Fibroblast of upper back skin (primary cell): ENCODE results near the gene FGD3.
A peak's percentile ranks its signal among the peaks of the same experiment; 100 is the strongest.

Experiments used
- DNase-seq: peaks from one replicate; pipeline ENCODE4 v3.0.0-alpha.2; 2013

Gene FGD3

DNA sequence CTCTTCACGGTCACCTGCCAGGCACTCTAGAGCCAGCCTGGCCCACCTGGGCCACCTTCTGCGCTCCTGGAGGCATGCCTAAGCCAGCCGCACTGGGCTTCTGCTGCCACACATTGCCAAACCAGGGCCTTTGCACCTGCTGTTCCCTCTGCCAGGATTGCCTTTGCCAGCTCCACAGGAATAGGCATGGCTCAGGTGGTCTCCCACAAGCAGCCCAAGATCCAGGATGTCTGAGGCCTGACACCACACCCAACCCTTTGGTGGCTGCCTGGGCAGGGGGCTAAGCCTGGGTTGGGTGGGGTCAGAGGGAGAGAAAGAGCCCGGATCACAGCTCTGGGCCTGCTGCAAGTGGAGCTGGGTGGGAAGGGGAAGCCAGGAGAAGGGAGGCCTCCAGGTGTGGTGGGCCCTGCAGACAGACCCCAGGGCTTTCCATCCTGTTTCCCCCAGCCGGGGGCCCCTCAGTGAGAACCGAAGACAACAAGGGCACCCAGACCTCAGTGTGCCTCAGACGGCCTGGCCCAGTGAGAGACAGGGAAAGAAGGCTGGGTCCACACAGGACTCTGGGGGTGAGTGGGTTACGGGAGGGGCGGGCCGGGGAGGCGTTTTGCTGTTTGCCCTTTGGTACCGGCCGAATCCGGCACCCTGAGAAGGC is 110.5 kb downstream of the FGD3 start:
- no peak for DNase-seq

DNA sequence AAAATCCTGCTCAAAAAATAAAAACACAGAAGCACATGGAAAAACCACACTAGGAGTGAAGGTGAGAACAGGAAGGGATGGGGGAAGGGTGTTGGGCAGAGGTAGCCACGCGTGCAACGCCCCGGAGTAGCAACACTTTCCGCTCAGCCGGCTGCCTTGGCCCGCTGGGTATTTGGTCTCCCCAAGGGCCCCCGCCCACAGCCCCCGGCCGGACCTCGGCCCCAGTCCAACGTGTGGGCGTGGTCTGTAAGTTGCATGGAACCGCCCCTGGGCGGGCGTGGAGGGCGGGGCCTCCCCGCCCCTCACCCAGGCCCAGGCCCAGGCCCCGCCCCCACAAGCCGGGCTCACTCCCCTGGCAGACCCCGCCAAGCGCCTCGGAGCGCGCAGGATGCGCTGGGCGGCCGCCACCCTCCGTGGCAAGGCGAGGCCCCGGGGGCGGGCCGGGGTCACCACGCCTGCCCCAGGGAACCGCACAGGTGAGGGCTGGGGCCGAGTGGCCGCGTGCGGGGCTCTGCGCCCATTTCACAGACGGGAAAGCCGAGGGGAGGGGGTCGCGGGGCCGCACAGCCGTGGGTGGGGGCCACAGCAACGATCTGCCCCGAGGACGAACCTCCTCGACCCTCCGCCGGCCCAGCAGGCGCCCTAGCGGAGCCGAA is 111.2 kb downstream of the FGD3 start, which contains the start of gene SUSD3:
SUSD3 (plus strand) TSS at position 347 of the 656 bp plus-strand sequence; CDS start at position 389, 42 bp downstream.
- peak; percentile 37 for DNase-seq

DNA sequence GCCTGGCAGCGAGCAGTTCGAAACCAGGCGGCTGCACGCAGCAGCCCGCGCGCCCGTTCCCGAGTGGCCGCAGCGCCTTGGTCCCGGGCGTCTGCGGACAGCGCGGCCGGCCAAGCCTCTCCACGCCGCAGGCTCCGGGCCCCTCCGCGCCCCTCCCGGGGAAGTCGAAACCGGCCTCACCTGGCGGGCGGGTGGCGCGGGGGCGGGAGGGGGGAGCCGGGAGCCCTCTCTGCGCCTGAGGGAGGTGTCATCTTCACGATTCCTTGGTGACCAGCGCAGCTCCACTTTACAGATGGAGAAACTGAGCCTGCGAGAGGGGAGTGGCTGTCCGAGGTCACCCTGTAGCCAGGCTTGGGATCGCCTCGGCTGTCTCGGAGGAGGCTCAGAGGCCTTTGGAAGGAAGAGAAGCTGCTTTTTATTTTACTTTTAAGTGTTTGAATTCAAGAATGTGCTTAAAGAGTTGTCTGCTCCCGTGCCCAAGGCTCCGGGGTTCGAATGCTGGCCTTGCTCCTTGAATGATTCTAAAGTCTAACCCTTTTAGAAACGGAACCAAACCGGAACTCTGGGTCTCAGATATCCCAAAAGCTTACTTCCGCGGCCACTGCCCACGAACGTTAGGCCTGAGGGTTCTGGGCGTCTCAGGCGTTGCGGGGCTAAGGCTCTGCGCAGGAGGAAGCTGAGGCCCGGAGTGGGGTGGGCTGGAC is 111.8 kb downstream of the FGD3 start:
- no peak for DNase-seq

DNA sequence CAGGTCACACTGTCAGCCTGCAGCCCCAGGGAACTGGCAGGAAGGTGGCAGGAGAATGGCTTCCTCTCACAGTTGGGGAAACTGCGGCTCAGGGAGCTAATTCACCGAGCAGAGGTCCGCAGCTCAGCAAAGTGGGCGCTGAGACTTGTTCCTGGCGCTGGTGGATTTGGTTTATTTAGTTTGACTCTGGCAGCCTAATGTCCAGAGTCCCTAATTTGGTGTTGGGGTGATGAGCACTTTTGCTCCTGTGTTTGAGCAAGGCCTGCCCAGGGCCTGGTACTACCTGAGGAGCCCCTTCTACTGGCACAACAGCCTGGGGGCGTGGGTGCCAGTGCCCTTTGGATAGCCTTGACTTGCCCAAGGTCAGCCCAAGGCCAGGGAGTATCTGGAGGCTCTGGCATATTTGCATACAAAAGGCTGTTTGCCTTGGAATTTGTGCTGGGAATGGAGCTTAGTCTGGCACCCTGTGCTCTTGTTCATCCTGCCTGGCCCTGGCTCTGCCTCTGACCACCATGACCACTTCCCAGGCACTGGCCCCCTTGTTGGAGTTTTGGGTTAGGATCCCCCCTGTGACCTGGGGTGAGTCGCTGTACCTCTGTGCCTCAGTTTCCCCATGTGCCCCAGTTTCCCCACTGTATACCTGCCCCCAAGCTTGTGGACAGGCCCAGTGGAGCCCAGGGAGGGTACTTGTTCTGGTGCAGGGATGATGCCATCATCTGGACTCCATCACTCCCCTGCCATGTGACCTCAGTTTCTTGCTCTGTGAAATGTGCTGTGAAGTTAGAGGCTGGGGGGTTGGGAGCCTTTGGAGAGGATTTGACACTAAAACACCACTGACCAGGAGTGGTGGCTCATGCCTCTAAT is 112.6 kb downstream of the FGD3 start:
- no peak for DNase-seq

DNA sequence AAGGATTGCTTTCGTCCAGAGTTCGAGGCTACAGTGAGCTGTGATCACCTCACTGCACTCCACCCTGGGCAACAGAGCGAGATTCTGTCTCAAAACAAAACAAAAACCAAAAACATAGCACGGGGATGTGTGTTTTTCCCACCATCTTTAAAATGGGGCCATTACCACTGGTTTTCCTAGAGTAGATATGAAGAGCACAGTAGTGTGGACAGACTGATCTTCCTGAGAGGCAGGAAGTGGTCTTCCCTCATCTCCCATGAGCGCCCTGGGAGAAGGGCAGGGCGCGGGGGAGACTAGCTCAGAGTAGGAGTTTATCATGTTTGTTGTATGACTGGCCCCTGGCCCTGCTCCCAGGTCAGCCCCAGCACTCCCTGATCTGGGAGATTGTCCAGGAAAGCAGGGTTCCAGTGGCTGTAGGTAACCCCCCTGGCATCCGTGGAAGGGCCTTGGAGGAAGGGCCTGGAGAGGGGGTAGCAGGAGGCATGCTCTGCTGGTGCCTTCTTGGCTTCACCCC is 113.5 kb downstream of the FGD3 start:
- peak; percentile 78 for DNase-seq

DNA sequence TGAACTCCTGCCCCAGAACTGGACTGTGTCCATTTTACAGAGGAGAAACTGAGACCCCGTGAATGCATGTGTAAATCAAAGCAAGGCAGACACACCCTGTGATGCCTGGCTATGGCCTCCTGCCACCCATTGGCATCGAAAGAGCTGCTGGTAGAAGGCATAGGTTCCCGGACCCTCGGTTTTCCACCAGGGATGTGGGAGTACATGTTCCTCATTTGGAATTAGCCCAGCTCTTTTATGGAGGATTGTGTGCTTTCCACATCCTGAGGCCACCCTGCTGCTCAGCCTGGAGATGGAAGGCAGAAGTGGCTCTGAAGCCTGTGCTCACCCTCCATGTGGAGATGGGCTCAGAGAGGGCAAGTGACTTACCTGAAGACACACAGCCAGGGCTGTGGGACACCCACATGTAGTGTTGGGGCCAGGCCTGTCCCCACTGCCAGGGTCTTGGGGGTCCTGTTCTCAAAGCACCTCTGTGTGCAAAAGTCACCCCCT is 114.0 kb downstream of the FGD3 start:
- DNase-seq: no peak

DNA sequence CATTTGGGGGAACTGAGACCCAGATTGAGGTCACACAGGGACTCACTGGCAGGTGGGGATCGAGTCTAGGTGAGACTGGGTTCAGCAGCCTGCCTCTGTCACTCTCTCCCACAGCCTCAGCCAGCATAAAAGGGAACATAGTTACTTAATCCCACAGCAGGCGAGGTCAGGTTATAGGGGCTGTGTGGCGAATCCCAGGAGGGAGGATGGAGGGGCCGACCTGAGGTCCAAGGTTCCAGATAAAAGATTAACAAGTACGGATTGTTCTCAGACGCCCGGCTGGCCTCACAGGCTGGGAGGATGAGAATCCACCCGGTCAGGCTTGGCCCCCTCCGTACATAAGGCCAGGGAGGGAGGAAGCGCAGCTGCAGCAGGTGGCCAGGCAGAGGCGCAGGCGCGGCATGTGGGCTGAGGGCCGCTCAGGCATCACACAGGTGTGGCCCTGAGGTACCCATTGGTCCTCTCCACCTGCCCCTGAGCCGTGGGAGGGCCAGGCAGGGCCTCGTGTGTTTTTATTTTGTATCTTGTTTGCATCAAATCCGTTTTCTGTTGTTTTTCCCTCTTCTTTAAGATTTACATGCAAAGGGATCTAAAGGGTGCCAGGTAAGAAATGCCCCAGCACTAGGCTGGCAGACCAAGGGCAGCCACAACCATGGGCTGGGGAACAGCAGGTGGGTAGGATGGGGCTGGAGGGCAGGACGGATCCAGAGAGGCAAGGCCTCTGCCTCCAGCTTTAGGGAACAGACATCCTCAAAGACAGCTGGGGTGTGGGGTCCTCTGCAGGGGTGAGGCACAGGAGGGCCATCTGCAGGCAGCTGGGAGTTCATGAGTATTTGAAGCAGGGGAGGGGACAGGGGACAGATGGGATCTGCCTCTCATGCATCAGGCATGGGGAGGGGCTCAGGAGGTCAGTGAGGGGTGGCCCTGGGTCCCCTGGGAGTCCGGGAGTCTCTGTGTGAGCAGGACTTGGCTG is 114.8 kb downstream of the FGD3 start:
- DNase-seq: no peak

DNA sequence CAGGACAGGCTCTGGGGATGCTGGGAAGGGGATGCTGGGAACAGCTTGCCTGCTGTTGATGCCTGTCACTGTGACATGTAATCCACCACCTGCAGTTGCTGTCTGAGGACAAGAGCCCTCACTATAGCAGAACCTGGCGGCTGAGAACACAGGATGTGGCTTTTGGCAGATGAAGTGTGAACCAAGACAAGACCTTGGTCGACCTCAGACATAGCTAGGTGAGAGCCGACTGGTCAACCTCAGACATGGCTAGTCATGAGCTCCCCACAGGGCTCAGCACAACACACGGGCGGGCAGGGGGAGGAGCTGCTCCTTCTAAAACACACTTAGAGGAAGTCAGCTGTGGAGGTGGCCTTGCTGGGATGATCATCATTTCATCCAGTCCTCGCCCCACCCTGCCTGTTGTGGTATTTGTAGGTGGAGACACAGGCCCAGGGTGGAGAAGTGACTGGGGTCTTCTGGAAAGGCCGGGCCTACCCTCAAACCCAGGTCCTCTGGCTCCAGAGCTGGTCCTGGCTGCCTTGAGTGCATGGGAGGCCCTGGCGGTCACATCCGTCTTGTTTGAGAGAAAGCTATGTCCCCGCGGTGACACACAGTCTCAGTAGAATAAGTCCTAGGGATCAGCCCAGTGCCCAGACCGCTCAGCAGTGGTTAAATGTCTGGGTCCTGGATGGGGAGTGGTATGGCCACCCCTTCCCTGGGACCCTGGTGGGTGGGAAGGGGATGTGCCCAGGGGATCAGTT is 117.2 kb downstream of the FGD3 start:
- DNase-seq: peak; percentile 27

DNA sequence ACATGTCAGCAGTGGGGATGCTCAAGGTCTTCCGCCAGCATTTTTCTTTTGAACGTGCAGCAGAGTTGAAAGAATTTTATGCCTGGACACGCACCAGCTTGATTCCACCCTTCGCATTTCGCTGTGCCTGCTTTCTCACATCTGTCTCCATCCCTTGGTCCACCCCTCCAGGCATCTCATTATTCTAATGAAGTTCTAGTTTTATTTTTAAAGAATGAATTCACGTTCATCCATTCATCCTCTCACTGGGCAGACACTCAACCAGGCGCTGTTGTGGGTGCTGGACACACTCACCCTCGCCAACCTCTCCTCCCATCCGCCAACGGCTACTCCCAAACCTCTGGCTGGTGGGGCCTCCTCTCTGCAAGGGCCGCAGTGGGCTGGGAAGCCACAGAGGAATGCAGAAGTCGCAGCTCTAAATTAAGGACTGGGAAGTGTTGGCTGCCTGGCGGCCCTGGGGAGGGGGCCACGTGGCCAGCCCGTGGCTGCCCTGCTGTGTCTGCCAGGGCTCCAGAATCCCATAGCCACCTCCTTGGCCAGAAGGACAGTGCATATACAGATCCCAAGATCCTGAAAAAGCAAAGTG is 117.9 kb downstream of the FGD3 start:
- DNase-seq: no peak

DNA sequence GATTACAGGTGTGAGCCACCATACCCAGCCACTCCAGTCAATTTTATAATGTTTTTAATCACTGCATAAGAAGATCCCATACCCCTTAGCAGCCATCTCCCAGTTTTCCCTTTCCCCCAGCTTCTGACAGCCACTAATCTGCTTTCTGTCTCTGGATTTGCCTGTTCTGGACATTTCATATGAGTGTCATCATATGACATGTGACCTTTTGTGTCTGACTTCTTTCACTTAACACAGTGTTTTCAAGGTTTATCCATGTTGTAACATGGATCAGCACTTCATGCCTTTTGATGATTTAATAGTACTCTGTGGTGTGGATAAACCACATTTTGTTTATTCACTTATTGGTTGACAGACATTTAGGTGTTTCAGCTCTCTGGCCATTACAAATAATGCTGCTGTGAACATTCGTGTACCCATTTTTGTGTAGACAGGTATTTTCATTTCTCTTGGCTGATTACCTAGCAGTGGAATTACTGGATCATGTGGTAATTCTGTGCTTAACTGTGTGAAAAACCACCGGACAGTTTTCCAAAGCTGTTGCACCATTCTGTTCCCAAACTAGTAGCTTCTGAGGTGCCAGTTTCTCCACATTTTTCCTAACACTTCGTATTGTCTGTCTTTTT is 119.8 kb downstream of the FGD3 start:
- DNase-seq: no peak

DNA sequence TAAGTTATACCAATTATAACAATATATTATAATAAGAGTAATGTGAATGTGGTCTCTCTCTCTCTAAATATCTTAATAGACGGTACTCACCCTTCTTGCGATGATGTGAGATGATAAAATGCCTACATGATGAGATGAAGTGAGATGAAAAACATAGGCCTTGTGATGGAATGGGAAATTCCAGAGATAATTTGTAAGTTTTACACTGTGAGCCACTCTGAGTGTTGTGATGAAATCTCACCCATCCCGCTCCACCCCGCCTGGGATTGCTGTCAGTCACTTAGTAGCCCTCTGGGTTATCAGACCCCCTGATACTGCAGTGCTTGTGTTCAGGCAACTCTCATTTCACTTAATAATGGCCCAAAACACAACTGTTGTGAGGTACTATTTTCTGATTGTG is 121.6 kb downstream of the FGD3 start:
- DNase-seq: no peak

DNA sequence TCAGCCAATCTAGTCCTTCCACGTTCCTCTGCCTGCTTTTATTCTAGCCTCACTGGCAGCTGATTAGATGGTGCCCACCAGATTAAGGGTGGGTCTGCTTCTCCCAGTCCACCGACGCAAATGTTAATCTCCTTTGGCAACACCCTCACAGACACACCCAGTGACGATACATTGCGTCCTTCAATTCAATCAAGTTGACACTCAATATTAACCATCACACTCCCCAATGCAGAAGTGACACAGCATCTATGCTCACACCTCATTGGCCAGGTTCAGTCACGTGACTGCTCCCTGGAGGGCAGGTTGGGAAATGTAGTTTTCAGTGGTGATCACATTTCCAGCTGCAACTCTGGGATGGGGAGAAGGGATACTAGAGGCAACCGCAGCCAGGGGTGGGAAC is 124.1 kb downstream of the FGD3 start:
- DNase-seq: no peak

DNA sequence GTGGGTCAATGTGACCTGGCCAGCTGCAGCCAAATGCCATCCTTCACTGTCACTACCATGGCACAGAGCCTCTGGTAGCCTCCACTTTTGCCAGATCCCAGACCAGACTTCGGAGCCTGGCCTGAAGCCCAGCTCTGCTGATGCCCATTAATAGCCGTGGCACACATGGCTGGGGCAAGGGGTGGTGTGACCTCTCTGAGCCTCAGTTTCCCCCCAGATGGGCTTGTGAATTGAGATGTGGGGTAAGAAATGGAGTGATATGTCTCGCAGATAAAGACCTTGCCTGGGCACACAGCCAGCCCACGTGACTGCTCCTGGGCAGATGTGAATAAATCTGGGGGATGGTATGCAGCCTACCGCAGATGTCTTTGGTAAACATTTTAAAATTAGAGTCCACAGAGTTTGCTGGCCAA is 125.1 kb downstream of the FGD3 start:
- peak; percentile 60 for DNase-seq

DNA sequence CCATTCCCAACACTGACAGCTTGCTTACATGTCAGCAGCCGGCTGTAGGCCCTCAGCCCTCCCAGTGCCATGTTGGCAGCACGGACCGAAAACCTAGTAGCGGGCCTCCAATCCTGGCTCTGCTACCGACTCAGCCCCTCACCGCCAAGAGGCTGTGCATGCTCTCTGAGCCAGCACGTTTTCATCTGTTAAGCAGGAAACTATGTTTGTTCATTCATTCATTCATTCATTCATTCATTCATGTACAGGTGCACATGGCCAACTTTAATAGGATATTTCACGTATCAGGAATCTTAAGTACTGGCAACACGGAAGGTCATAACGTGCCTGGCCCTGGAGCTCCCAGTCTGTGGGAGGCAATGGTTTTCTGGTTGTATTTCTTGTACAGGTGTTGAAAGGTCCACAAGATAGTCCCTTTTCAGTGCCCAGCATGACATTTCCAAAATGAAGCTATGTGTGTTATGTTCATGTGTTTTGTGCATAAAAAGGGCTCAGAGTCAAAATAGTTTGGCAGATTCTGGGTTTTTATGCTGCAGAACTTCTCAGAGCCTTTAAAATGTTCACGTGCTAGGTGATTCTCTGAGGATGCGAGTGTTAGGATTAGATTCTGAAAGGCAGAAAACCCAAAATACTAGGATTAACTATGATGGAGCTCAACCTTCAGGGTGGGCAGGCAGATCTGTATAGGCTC is 128.9 kb downstream of the FGD3 start:
- no peak for DNase-seq

DNA sequence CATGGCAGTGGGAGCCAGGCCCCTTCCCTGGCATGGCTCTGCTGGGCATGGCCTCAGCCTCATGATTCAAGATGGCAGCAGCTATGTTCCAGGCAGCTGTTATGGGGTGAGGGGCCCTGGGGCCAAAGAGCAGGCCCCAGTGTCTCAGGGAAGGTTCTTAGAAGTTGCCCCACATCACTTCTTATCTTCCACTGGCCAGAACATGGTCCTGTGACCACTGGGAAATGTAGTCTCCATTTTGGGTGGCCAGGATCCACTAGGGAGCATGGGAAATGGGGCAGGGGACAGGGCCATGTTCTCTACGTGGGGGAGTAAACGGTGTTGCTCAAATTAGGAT is 129.4 kb downstream of the FGD3 start:
- DNase-seq: no peak

DNA sequence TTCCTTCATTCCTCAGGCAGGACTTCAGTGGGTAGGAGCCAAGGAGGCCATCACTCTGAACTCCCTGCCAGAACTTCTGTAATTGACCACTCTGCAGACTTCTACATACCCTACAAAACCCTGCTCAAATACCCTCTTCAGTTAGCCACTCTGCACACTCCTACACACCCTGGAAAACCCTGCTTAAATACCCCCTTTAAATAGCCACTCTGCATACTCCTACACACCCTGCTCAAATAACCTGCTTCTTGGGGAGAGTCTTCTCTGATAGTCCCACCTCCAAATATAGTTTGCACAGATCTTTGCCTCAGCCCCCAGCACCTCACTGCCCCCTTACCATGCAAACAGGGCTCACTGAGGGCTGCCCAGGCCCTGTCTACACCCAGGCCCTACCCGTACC is 130.0 kb downstream of the FGD3 start:
- DNase-seq: no peak

DNA sequence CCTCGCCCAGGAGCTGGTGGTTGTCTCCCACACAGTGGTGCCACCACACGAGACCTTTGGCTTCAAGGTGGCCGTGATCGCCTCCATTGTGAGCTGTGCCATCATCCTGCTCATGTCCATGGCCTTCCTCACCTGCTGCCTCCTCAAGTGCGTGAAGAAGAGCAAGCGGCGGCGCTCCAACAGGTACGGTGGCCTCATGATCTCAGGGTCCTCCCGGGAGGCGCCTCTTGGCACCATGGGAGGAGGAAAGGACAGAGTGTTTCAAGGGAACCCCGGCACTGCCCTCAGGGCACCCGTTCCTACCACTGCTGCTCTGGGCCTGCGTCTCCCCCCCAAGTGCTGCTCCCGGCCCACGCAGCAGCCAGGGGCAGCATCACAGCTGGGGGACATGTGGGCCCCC is 130.5 kb downstream of the FGD3 start:
- DNase-seq: no peak

DNA sequence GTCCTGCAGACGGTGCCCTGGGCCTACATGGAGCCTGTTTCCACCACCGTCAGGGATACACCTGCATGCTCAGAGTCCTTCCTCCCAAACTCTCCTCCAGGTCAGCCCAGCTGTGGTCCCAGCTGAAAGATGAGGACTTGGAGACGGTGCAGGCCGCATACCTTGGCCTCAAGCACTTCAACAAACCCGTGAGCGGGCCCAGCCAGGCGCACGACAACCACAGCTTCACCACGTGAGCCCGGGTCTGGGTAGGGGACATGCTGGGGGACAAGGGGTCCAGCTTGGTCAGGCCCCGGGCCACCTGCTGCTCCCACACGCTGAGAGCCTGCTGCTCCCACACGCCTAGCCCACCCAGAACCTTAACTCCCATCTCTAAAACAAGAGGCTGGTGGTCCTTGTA is 132.0 kb downstream of the FGD3 start:
- no peak for DNase-seq

DNA sequence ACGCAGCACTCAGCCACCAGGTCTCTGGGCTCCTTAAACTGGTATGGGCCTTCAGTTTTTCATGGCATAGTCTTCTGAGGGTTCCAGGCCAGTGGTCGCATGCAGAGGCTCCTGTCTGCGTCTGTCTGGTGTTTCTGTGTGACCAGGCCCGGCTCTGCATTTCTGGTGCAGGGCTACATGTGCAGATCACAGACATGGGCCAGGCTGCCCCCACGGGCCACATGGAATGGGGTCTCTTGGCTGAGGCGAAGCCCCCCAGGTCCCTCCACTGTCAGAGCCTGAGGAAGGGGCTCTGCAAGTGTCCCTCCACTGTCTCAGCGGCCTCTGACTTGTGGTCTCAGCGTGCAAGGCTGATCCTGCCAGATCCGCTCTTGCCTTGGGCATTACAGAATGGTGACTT is 133.1 kb downstream of the FGD3 start:
- DNase-seq: no peak
